Parathyroid adenoma (tissue), 2 donors: ENCODE results near the gene TACC2.

ENCODE experiments used
- H2AFZ ChIP-seq: fragments of 300-600 bp; sonication (generic); one replicate; pipeline ENCODE4 v1.7.0; 2017; ENCODE audit warnings: antibody characterized with exemption, mild to moderate bottlenecking
- H3K27ac ChIP-seq: fragments of 300-600 bp; sonication (generic); one replicate; pipeline ENCODE4 v1.7.0; 2017
- H3K27me3 ChIP-seq: fragments of 300-600 bp; sonication (generic); one replicate; pipeline ENCODE4 v1.7.0; 2017; ENCODE audit warnings: low read length; ENCODE audit not compliant: control insufficient read depth, insufficient read depth
- H3K36me3 ChIP-seq: fragments of 300-600 bp; sonication (generic); one replicate; pipeline ENCODE4 v1.7.0; 2017; ENCODE audit warnings: low read length; ENCODE audit not compliant: control insufficient read depth, insufficient read depth
- H3K4me1 ChIP-seq: fragments of 300-600 bp; sonication (generic); one replicate; pipeline ENCODE4 v1.7.0; 2017; ENCODE audit warnings: control low read depth
- H3K4me2 ChIP-seq: fragments of 300-600 bp; sonication (generic); one replicate; pipeline ENCODE4 v1.7.0; 2017; ENCODE audit warnings: low read length
- H3K4me3 ChIP-seq: fragments of 300-600 bp; sonication (generic); one replicate; pipeline ENCODE4 v1.7.0; 2017; ENCODE audit warnings: low read depth, low read length
- H3K79me2 ChIP-seq: fragments of 300-600 bp; sonication (generic); one replicate; pipeline ENCODE4 v1.7.0; 2017; ENCODE audit warnings: control low read depth
- H3K9ac ChIP-seq: fragments of 300-600 bp; sonication (generic); one replicate; pipeline ENCODE4 v1.7.0; 2017; ENCODE audit warnings: mild to moderate bottlenecking
- H3K9me3 ChIP-seq: fragments of 300-600 bp; sonication (generic); one replicate; pipeline ENCODE4 v1.7.0; 2017; ENCODE audit warnings: low read length; ENCODE audit not compliant: control insufficient read depth
- CTCF ChIP-seq: fragments of 300-600 bp; sonication (generic); IDR thresholded peaks from one replicate; pipeline ENCODE4 v1.7.0; 2017; ENCODE audit warnings: antibody characterized with exemption, mild to moderate bottlenecking
- donor health status: primary hyperparathyroidism.

TACC2 gene

GRCh38 chr10:122293156-122293960 is 304.4 kb downstream of the TACC2 start:
- Histone ChIP-seq H3K4me3 (no peak overlapping the region), H3K9me3 (no peaks in the 10 kb centered on the region), H3K4me2 (no peak overlapping the region), H2AFZ (no peak overlapping the region), H3K27ac (no peak overlapping the region), H3K36me3 (no peaks in the 10 kb centered on the region), H3K9ac (no peak overlapping the region), H3K27me3 (no peaks in the 10 kb centered on the region), H3K79me2 (no peaks in the 10 kb centered on the region), H3K4me1 (no peaks in the 10 kb centered on the region)
- TF ChIP-seq CTCF = no peak

GRCh38 chr10:122293961-122294380 is 305.0 kb downstream of the TACC2 start:
- no peak overlapping the region for H2AFZ ChIP-seq
- no peak overlapping the region for H3K9ac ChIP-seq
- H3K27ac ChIP-seq = no peak overlapping the region
- no peaks in the 10 kb centered on the region for H3K36me3 ChIP-seq
- no peaks in the 10 kb centered on the region for H3K27me3 ChIP-seq
- no peak overlapping the region for H3K4me3 ChIP-seq
- no peaks in the 10 kb centered on the region for H3K9me3 ChIP-seq
- no peak overlapping the region for H3K4me2 ChIP-seq
- no peaks in the 10 kb centered on the region for H3K79me2 ChIP-seq
- no peak for TF ChIP-seq CTCF
- H3K4me1 ChIP-seq = no peaks in the 10 kb centered on the region

- no peaks in the 10 kb centered on the region for H3K27me3 ChIP-seq
- H3K9me3 ChIP-seq = no peaks in the 10 kb centered on the region
Observed at GRCh38 chr10:122294511-122295450, 305.8 kb downstream of the TACC2 start.

GRCh38 chr10:122295451-122295809 is 306.5 kb downstream of the TACC2 start:
- H3K4me1 ChIP-seq = no peaks in the 10 kb centered on the region
- H2AFZ ChIP-seq = no peak overlapping the region
- TF ChIP-seq CTCF = no peak
- H3K4me3 ChIP-seq = no peak overlapping the region
- no peak overlapping the region for H3K4me2 ChIP-seq
- no peaks in the 10 kb centered on the region for H3K9me3 ChIP-seq
- H3K79me2 ChIP-seq = no peaks in the 10 kb centered on the region
- no peaks in the 10 kb centered on the region for H3K27me3 ChIP-seq
- no peak overlapping the region for H3K9ac ChIP-seq
- no peaks in the 10 kb centered on the region for H3K36me3 ChIP-seq
- H3K27ac ChIP-seq = no peak overlapping the region

More at GRCh38 chr10:122294511-122295450, 305.8 kb downstream of the TACC2 start:
- TF ChIP-seq CTCF = no peak
- Histone ChIP-seq H3K27ac (no peak overlapping the region), H2AFZ (no peak overlapping the region), H3K36me3 (no peaks in the 10 kb centered on the region), H3K9ac (no peak overlapping the region), H3K4me3 (no peak overlapping the region), H3K79me2 (no peaks in the 10 kb centered on the region), H3K4me1 (no peaks in the 10 kb centered on the region), H3K4me2 (no peak overlapping the region)
